ENCODE measurements around the gene FAM25C. TPM values are rescaled to one million over a fixed set of nuclear protein-coding genes. Genes with fewer than 3 reads are reported as not detected.
"Not testable (repeated sequence)": the region's sequence is repeated elsewhere in the genome, so short reads cannot be mapped to it uniquely, and the experiment has no call there.

Gene FAM25C
- total RNA-seq: not detected

GRCh38 chr10:47999691-48000090, at the start of gene FAM25C:
Gene FAM25C (minus strand): TSS chr10:47999791. CDS start chr10:47999765, 26 bp downstream.
- H3K9me3 Mint-ChIP-seq; H3K4me3 Mint-ChIP-seq; H3K36me3 Mint-ChIP-seq; POLR2A ChIA-PET; intact Hi-C loops (cut with micrococcal nuclease); H3K27me3 Mint-ChIP-seq; DNase-seq; CTCF ChIA-PET; H3K27ac Mint-ChIP-seq; H3K4me1 Mint-ChIP-seq (ENCODE audit: low read depth): not testable (repeated sequence)

- H3K27me3 Mint-ChIP-seq; H3K27ac Mint-ChIP-seq; H3K4me1 Mint-ChIP-seq (ENCODE audit: low read depth); H3K36me3 Mint-ChIP-seq; CTCF ChIA-PET; H3K4me3 Mint-ChIP-seq; intact Hi-C loops (cut with micrococcal nuclease); POLR2A ChIA-PET; DNase-seq; H3K9me3 Mint-ChIP-seq: not testable (repeated sequence)
Measured at GRCh38 chr10:48044557-48044956, 45.0 kb upstream of the FAM25C start.

GRCh38 chr10:48031390-48031789, 31.8 kb upstream of the FAM25C start:
- CTCF ChIA-PET; H3K27me3 Mint-ChIP-seq; H3K4me3 Mint-ChIP-seq; POLR2A ChIA-PET; DNase-seq; intact Hi-C loops (cut with micrococcal nuclease); H3K27ac Mint-ChIP-seq; H3K36me3 Mint-ChIP-seq; H3K4me1 Mint-ChIP-seq (ENCODE audit: low read depth); H3K9me3 Mint-ChIP-seq: not testable (repeated sequence)

GRCh38 chr10:48002306-48002705, 2.7 kb upstream of the FAM25C start:
- CTCF ChIA-PET; H3K9me3 Mint-ChIP-seq; H3K4me1 Mint-ChIP-seq (ENCODE audit: low read depth); H3K27me3 Mint-ChIP-seq; H3K4me3 Mint-ChIP-seq; DNase-seq; H3K27ac Mint-ChIP-seq; POLR2A ChIA-PET; intact Hi-C loops (cut with micrococcal nuclease); H3K36me3 Mint-ChIP-seq: not testable (repeated sequence)

GRCh38 chr10:47994045-47994444, 5.5 kb downstream of the FAM25C start:
- H3K27me3 Mint-ChIP-seq; H3K27ac Mint-ChIP-seq; H3K9me3 Mint-ChIP-seq; POLR2A ChIA-PET; H3K4me1 Mint-ChIP-seq (ENCODE audit: low read depth); DNase-seq; H3K36me3 Mint-ChIP-seq; intact Hi-C loops (cut with micrococcal nuclease); CTCF ChIA-PET; H3K4me3 Mint-ChIP-seq: not testable (repeated sequence)

- DNase-seq: not testable (repeated sequence)
Measured at GRCh38 chr10:47992560-47992959, 7.0 kb downstream of the FAM25C start.

GRCh38 chr10:47991706-47992105, 7.9 kb downstream of the FAM25C start:
- H3K27ac Mint-ChIP-seq; intact Hi-C loops (cut with micrococcal nuclease); H3K9me3 Mint-ChIP-seq; H3K36me3 Mint-ChIP-seq; H3K4me1 Mint-ChIP-seq (ENCODE audit: low read depth); H3K27me3 Mint-ChIP-seq; POLR2A ChIA-PET; CTCF ChIA-PET; H3K4me3 Mint-ChIP-seq; DNase-seq: not testable (repeated sequence)

More at GRCh38 chr10:47992560-47992959, 7.0 kb downstream of the FAM25C start:
- CTCF ChIA-PET; POLR2A ChIA-PET; H3K4me3 Mint-ChIP-seq; intact Hi-C loops (cut with micrococcal nuclease); H3K27me3 Mint-ChIP-seq; H3K27ac Mint-ChIP-seq; H3K4me1 Mint-ChIP-seq (ENCODE audit: low read depth); H3K9me3 Mint-ChIP-seq; H3K36me3 Mint-ChIP-seq: not testable (repeated sequence)

GRCh38 chr10:47990097-47990496, 9.5 kb downstream of the FAM25C start:
- DNase-seq; H3K36me3 Mint-ChIP-seq; H3K4me3 Mint-ChIP-seq; POLR2A ChIA-PET; CTCF ChIA-PET; H3K4me1 Mint-ChIP-seq (ENCODE audit: low read depth); intact Hi-C loops (cut with micrococcal nuclease); H3K9me3 Mint-ChIP-seq; H3K27me3 Mint-ChIP-seq; H3K27ac Mint-ChIP-seq: not testable (repeated sequence)

GRCh38 chr10:47989542-47989950, 10.0 kb downstream of the FAM25C start:
- intact Hi-C loops (cut with micrococcal nuclease); H3K9me3 Mint-ChIP-seq; H3K36me3 Mint-ChIP-seq; H3K4me3 Mint-ChIP-seq; DNase-seq; H3K4me1 Mint-ChIP-seq (ENCODE audit: low read depth); H3K27me3 Mint-ChIP-seq; POLR2A ChIA-PET; H3K27ac Mint-ChIP-seq; CTCF ChIA-PET: not testable (repeated sequence)

- H3K9me3 Mint-ChIP-seq; intact Hi-C loops (cut with micrococcal nuclease); H3K4me1 Mint-ChIP-seq (ENCODE audit: low read depth); POLR2A ChIA-PET; CTCF ChIA-PET; DNase-seq; H3K27ac Mint-ChIP-seq; H3K4me3 Mint-ChIP-seq; H3K36me3 Mint-ChIP-seq; H3K27me3 Mint-ChIP-seq: not testable (repeated sequence)
Measured at GRCh38 chr10:47988718-47989541, 10.7 kb downstream of the FAM25C start.

GRCh38 chr10:47987952-47988351, 11.6 kb downstream of the FAM25C start:
- H3K4me1 Mint-ChIP-seq (ENCODE audit: low read depth); H3K4me3 Mint-ChIP-seq; POLR2A ChIA-PET; intact Hi-C loops (cut with micrococcal nuclease); CTCF ChIA-PET; H3K27ac Mint-ChIP-seq; H3K27me3 Mint-ChIP-seq; DNase-seq; H3K9me3 Mint-ChIP-seq; H3K36me3 Mint-ChIP-seq: not testable (repeated sequence)

GRCh38 chr10:47986413-47987230, 13.0 kb downstream of the FAM25C start:
- H3K36me3 Mint-ChIP-seq; H3K4me3 Mint-ChIP-seq; H3K27ac Mint-ChIP-seq; H3K4me1 Mint-ChIP-seq (ENCODE audit: low read depth); H3K9me3 Mint-ChIP-seq; DNase-seq; POLR2A ChIA-PET; H3K27me3 Mint-ChIP-seq; CTCF ChIA-PET; intact Hi-C loops (cut with micrococcal nuclease): not testable (repeated sequence)

GRCh38 chr10:47975409-47975808, 24.2 kb downstream of the FAM25C start:
- H3K36me3 Mint-ChIP-seq; H3K27me3 Mint-ChIP-seq; POLR2A ChIA-PET; H3K4me1 Mint-ChIP-seq (ENCODE audit: low read depth); intact Hi-C loops (cut with micrococcal nuclease); CTCF ChIA-PET; H3K4me3 Mint-ChIP-seq; DNase-seq; H3K9me3 Mint-ChIP-seq; H3K27ac Mint-ChIP-seq: not testable (repeated sequence)

All from activated CD4-positive, alpha-beta memory T cell treated with anti-CD3 and anti-CD28 coated beads for 36 hours (primary cell).